Mesothelial cell of epicardium (in vitro differentiated cells): ENCODE results near the gene SNTG2. TPM values are rescaled to one million over a fixed set of nuclear protein-coding genes. Genes with fewer than 3 reads are reported as not detected.

ENCODE experiments used
- DNase-seq, 2 experiments: peaks; one replicate each; pipeline ENCODE4 v3.0.0; 2021; ENCODE audit warnings: low spot score in 2 of 2; ENCODE audit not compliant: unreplicated experiment in 2 of 2
- H3K27ac Mint-ChIP-seq: 2 replicates; pipeline ENCODE4 v1.8.0; 2021; ENCODE audit warnings: mixed read lengths
- H3K27me3 Mint-ChIP-seq: 2 replicates; pipeline ENCODE4 v1.8.0; 2021; ENCODE audit warnings: low read depth, mixed read lengths
- H3K36me3 Mint-ChIP-seq: 2 replicates; pipeline ENCODE4 v1.8.0; 2021; ENCODE audit warnings: mixed read lengths
- H3K4me1 Mint-ChIP-seq: 2 replicates; pipeline ENCODE4 v1.8.0; 2021; ENCODE audit warnings: mixed read lengths
- H3K4me3 Mint-ChIP-seq: 2 replicates; pipeline ENCODE4 v1.8.0; 2021; ENCODE audit warnings: mild to moderate bottlenecking, moderate library complexity, mixed read lengths
- H3K9me3 Mint-ChIP-seq: 2 replicates; pipeline ENCODE4 v1.8.0; 2021; ENCODE audit warnings: mixed read lengths
- total RNA-seq: library from RNA; stranded (reverse); gene quantifications from 3 replicates; pipeline ENCODE4 v1.2.1, GENCODE V29; 2021
- TF ChIP-seq, protein P1 (sequence below): fragments of 200-600 bp; sonication (generic); IDR thresholded peaks from one replicate; pipeline ENCODE4 v1.5.0; 2021; ENCODE audit warnings: antibody characterized with exemption; ENCODE audit not compliant: unreplicated experiment

SNTG2 gene
- total RNA-seq, 1 donor from 2014 or later = not detected

DNA sequence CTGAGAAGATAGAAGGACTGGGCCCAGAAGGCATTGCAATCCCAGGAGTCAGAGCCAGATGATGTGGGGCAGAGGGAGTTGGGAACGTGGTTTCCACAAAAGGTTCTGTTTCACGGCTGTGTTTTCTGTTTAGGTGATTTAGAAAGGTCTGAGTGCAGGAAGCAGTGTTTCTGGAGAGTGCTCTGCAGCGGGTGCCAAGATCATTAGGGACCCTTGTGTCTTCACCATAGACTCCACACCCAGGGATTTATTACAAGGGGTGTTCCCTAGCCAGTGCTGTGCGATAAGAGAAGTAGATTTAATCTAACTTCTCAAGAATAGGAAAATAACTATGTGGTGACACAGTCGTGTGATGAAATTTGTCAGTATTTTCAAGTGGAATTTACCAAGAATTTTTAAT is 241.5 kb downstream of the SNTG2 start:
- DNase-seq = no peak
- no peaks in the 10 kb centered on the region for H3K4me1 Mint-ChIP-seq
- H3K9me3 Mint-ChIP-seq = peaks cover 19% of the 10 kb centered on the region
- TF ChIP-seq, protein P1, sequence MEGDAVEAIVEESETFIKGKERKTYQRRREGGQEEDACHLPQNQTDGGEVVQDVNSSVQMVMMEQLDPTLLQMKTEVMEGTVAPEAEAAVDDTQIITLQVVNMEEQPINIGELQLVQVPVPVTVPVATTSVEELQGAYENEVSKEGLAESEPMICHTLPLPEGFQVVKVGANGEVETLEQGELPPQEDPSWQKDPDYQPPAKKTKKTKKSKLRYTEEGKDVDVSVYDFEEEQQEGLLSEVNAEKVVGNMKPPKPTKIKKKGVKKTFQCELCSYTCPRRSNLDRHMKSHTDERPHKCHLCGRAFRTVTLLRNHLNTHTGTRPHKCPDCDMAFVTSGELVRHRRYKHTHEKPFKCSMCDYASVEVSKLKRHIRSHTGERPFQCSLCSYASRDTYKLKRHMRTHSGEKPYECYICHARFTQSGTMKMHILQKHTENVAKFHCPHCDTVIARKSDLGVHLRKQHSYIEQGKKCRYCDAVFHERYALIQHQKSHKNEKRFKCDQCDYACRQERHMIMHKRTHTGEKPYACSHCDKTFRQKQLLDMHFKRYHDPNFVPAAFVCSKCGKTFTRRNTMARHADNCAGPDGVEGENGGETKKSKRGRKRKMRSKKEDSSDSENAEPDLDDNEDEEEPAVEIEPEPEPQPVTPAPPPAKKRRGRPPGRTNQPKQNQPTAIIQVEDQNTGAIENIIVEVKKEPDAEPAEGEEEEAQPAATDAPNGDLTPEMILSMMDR = no peak
- H3K36me3 Mint-ChIP-seq = peaks cover 2% of the 10 kb centered on the region
- H3K4me3 Mint-ChIP-seq = no peak overlapping the region
- peaks cover 2% of the 10 kb centered on the region for H3K27me3 Mint-ChIP-seq
- H3K27ac Mint-ChIP-seq = no peak overlapping the region

DNA sequence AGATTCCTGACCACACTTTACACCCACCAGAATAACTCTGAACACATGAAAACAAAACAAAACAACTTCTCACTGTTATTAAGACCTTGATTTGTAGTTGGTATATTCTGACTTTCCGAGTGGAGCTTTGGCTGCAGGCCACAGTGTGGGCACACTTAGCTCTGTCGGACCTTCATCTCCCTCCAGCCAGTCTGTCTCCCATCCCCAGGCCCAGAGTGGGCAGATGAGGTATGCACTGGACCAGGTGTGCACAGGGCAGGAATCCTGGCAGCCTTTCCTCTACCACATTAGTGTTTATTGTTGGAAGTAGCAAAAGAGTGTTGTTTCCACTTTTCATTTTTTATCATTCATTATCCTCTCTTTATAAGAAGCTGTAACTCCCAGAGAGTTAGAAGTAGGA is 243.2 kb downstream of the SNTG2 start:
- no peak overlapping the region for H3K27ac Mint-ChIP-seq
- H3K36me3 Mint-ChIP-seq = peaks cover 2% of the 10 kb centered on the region
- no peak for DNase-seq
- H3K9me3 Mint-ChIP-seq = peaks cover 30% of the 10 kb centered on the region
- H3K4me3 Mint-ChIP-seq = no peak overlapping the region
- TF ChIP-seq, protein P1 = no peak
- H3K4me1 Mint-ChIP-seq = no peaks in the 10 kb centered on the region
- H3K27me3 Mint-ChIP-seq = peaks cover 2% of the 10 kb centered on the region

DNA sequence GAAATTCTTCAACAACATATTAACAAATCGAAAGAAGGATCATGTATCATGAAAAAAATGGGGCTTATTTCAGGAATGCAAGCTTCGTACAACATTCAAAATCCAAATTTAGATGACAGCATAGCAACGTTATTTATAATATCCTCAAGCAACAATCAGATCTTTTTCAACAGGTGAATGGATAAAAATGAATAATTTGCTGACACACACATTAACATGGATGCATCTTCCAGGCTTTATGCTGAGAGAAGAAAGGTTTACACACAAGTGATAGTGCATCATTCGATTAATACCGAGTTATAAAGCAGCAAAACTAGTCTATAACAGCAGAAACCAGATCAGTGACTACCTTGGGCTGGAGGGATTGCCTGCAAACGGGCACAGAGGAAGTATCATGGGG is 253.1 kb downstream of the SNTG2 start:
- H3K4me1 Mint-ChIP-seq = no peaks in the 10 kb centered on the region
- no peaks in the 10 kb centered on the region for H3K36me3 Mint-ChIP-seq
- H3K4me3 Mint-ChIP-seq = no peak overlapping the region
- TF ChIP-seq, protein P1 = no peak
- peaks cover 34% of the 10 kb centered on the region for H3K9me3 Mint-ChIP-seq
- no peak overlapping the region for H3K27ac Mint-ChIP-seq
- H3K27me3 Mint-ChIP-seq = peaks cover 13% of the 10 kb centered on the region
- no peak for DNase-seq

DNA sequence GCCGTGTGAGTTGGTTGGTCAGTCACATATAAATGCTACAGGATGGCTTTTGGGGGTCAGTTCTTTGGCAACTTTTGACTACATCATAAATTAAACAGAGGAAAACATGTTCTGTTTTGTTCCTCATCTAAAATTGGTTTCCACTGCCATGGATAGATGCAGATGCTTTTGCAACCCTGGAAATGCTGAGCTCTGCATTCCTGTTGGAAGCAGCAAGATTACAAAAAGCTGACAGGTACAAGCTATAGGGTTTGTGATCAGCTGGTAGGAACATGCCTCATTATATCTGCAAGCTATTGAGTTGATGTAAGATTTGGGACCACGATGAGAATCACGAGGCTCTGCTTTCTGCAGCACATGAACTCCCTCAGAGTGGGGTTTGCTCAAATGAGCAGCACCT is 255.2 kb downstream of the SNTG2 start:
- no peak for DNase-seq
- peaks cover 17% of the 10 kb centered on the region for H3K9me3 Mint-ChIP-seq
- H3K27ac Mint-ChIP-seq = no peak overlapping the region
- H3K27me3 Mint-ChIP-seq = peaks cover 17% of the 10 kb centered on the region
- TF ChIP-seq, protein P1 = no peak
- H3K4me1 Mint-ChIP-seq = no peaks in the 10 kb centered on the region
- no peaks in the 10 kb centered on the region for H3K36me3 Mint-ChIP-seq
- H3K4me3 Mint-ChIP-seq = no peak overlapping the region

DNA sequence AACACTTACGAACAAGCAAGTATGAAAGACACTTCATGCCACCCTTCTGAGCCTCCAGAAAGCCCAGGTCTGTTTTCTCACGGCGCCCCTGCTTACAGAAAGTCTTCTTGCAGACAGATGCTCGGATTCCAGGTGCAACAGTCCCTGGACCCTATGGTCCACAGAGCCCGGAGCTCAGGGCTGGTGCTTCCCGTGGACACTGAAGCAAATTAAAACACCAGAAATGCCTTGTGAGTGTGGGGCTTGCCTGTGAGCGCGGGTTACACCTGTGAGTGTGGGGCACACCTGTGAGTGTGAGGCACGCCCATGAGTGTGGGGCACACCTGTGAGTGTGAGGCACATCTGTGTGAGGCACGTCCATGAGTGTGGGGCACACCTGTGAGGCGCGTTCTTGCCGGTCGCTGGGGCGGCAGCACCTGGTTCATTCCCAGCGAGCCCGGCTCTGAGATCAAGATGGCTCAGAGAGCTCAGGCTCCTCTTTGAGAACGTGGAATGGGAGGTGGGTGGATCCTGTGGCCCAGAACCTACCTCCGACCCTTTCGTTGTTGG is 257.4 kb downstream of the SNTG2 start:
- H3K36me3 Mint-ChIP-seq = no peaks in the 10 kb centered on the region
- no peak overlapping the region for H3K4me3 Mint-ChIP-seq
- peaks cover 12% of the 10 kb centered on the region for H3K9me3 Mint-ChIP-seq
- no peak overlapping the region for H3K27ac Mint-ChIP-seq
- DNase-seq = no peak
- peaks cover 18% of the 10 kb centered on the region for H3K27me3 Mint-ChIP-seq
- TF ChIP-seq, protein P1 = no peak
- H3K4me1 Mint-ChIP-seq = no peaks in the 10 kb centered on the region

DNA sequence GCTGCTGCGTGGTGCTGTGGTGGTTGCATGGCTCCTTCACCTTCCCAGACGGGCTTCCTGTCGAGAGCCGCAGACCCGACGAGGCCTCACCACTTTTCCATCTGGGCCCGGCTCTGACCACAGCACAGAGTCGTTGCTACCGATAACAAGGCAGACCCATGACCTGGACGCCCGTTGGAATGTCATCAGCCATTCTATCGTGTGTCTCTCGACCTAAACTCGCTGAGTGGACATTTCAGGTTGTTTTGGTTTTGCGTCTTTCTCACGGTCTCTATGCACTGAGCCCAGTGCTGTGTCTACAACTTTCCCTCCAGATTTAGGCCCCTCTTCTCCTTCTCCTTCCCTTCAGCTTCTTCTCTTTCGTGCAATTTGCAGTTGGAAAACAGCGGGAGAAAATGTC is 257.9 kb downstream of the SNTG2 start:
- Mint-ChIP-seq H3K9me3 (peaks cover 12% of the 10 kb centered on the region), H3K27ac (no peak overlapping the region), H3K4me1 (no peaks in the 10 kb centered on the region), H3K4me3 (no peak overlapping the region), H3K27me3 (peaks cover 18% of the 10 kb centered on the region), H3K36me3 (no peaks in the 10 kb centered on the region)
- TF ChIP-seq, protein P1 = no peak
- no peak for DNase-seq
